ENCODE data around the gene PCDHGA7.

DNA sequence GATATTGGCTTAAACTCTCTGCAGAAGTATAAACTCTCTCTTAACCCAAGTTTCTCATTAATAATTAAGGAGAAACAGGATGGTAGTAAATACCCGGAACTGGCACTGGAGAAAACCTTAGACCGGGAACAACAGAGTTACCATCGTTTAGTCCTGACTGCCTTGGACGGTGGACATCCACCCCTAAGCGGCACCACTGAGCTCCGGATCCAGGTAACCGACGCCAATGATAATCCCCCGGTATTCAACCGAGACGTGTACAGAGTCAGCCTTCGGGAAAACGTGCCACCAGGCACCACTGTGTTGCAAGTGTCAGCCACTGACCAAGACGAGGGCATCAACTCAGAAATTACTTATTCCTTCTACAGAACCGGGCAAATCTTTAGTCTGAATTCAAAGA is 16.1 kb downstream of the PCDHGA7 start:
- TF ChIP-seq POLR2AphosphoS5 (IDR thresholded peaks at IDR 0.05) = no peak
- TF ChIP-seq, protein P1, sequence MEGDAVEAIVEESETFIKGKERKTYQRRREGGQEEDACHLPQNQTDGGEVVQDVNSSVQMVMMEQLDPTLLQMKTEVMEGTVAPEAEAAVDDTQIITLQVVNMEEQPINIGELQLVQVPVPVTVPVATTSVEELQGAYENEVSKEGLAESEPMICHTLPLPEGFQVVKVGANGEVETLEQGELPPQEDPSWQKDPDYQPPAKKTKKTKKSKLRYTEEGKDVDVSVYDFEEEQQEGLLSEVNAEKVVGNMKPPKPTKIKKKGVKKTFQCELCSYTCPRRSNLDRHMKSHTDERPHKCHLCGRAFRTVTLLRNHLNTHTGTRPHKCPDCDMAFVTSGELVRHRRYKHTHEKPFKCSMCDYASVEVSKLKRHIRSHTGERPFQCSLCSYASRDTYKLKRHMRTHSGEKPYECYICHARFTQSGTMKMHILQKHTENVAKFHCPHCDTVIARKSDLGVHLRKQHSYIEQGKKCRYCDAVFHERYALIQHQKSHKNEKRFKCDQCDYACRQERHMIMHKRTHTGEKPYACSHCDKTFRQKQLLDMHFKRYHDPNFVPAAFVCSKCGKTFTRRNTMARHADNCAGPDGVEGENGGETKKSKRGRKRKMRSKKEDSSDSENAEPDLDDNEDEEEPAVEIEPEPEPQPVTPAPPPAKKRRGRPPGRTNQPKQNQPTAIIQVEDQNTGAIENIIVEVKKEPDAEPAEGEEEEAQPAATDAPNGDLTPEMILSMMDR (IDR thresholded peaks at IDR 0.05) = no peak
- TF ChIP-seq POLR2A (IDR thresholded peaks at IDR 0.05) = no peak
- TF ChIP-seq EP300 (IDR thresholded peaks at IDR 0.05; ENCODE audit: low read depth) = no peak
